Hepatocyte (in vitro differentiated cells): Measurements from ENCODE around the gene DYNC1I1.

Experiments used
- CTCF ChIP-seq: fragments of 200-600 bp; sonication (generic); IDR thresholded peaks from 2 replicates; pipeline ENCODE4 v1.5.1; 2016; ENCODE audit warnings: antibody characterized with exemption, mild to moderate bottlenecking; ENCODE audit not compliant: poor library complexity
- EZH2 ChIP-seq: fragments of 200-600 bp; sonication (generic); IDR thresholded peaks from 2 replicates; pipeline ENCODE4 v1.6.1; 2016; ENCODE audit warnings: antibody characterized with exemption, mild to moderate bottlenecking, borderline replicate concordance
- EZH2phosphoT487 ChIP-seq: fragments of 200-600 bp; sonication (generic); IDR thresholded peaks from one replicate; pipeline ENCODE4 v1.6.1; 2018; ENCODE audit warnings: antibody characterized with exemption, mild to moderate bottlenecking, low read depth, moderate library complexity; ENCODE audit not compliant: unreplicated experiment, severe bottlenecking

DNA sequence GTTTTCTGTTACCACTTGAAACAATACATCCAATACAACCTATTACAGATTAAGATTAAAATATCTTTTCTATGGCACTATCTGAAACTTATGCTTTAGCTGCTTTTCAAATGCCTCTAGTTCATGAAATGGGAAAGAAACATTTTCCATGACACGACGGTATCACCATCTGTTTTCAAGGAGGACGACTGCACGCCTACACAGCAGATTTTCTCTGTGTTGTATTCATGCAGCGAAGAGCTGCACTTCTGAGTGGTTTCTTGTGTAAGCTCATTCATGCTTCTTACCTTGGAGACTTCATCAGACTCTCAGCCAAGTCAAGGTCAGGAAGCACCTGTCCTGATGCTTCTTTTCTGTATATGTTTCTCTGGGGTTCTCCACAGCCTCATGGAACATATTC lies 179.2 kb downstream of the DYNC1I1 start:
- TF ChIP-seq CTCF (no peak), EZH2 (no peak), EZH2phosphoT487 (no peak)
